ENCODE measurements around the gene IGF1R. TPM values are rescaled to one million over a fixed set of nuclear protein-coding genes. Genes with fewer than 3 reads are reported as not detected.

The IGF1R gene
- total RNA-seq, 1 donor from 2014 or later, result 97.7 TPM

DNA sequence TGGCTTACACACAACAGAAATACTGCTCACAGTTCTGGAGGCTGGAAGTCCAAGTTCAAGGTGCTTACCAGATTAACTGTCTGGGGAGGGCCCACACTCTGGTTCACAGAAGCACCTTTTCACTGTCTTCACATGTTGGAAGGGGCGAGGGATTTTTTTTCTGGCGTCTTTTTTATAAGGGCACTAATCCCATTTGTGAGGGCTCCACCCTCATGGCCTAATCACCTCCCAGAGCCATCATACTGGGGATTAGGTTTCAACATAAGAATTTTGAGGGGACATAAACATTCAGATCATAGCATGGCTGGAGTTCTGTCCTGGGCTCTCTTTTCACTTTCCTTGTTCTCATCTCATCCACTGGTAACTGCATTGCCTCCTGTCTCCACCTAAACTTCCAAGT, 63.5 kb downstream of the IGF1R start:
- TF ChIP-seq POLR2A (IDR thresholded peaks at IDR 0.05) (no peak), POLR2AphosphoS5 (IDR thresholded peaks at IDR 0.05; ENCODE audit: insufficient read depth in 1 of 2, low read depth in 1 of 2) (no peak), CTCF (IDR thresholded peaks at IDR 0.05) (no peak)
- Histone ChIP-seq H3K4me1 (peaks cover 56% of the 10 kb centered on the region), H3K4me3 (no peak overlapping the region), H3K27ac (no peak overlapping the region), H3K9me3 (no peaks in the 10 kb centered on the region), H3K27me3 (no peaks in the 10 kb centered on the region), H3K36me3 (no peaks in the 10 kb centered on the region)
- intact Hi-C loops (cut with DNase I), result loop anchor here (10.0 kb wide), 1 partner anchor 987 kb away; no protein-coding TSS in a partner anchor
- no peak for DNase-seq (ENCODE audit: extremely low spot score in 2 of 2)

- TF ChIP-seq POLR2AphosphoS5 (IDR thresholded peaks at IDR 0.05; ENCODE audit: insufficient read depth in 1 of 2, low read depth in 1 of 2) (no peak), POLR2A (IDR thresholded peaks at IDR 0.05) (no peak), CTCF (IDR thresholded peaks at IDR 0.05) (no peak)
- H3K27ac ChIP-seq, result peak overlapping the region; percentile 40
- intact Hi-C loops (cut with DNase I), result loop anchor here (10.0 kb wide), 1 partner anchor 988 kb away; no protein-coding TSS in a partner anchor
- H3K36me3 ChIP-seq, result no peaks in the 10 kb centered on the region
- no peaks in the 10 kb centered on the region for H3K27me3 ChIP-seq
- peaks cover 64% of the 10 kb centered on the region for H3K4me1 ChIP-seq
- DNase-seq (ENCODE audit: extremely low spot score in 2 of 2), result no peak
- no peaks in the 10 kb centered on the region for H3K9me3 ChIP-seq
- no peak overlapping the region for H3K4me3 ChIP-seq
These were observed 64.7 kb downstream of the IGF1R start for GRCh38 chr15:98712845-98713584.

- Histone ChIP-seq H3K4me3 (no peak overlapping the region), H3K36me3 (no peaks in the 10 kb centered on the region), H3K27me3 (no peaks in the 10 kb centered on the region), H3K9me3 (no peaks in the 10 kb centered on the region), H3K4me1 (peaks cover 64% of the 10 kb centered on the region), H3K27ac (peak overlapping the region; percentile 40)
- intact Hi-C loops (cut with DNase I), result loop anchor here (10.0 kb wide), 1 partner anchor 989 kb away; no protein-coding TSS in a partner anchor
- no peak for DNase-seq (ENCODE audit: extremely low spot score in 2 of 2)
- TF ChIP-seq POLR2AphosphoS5 (IDR thresholded peaks at IDR 0.05; ENCODE audit: insufficient read depth in 1 of 2, low read depth in 1 of 2) (no peak), POLR2A (IDR thresholded peaks at IDR 0.05) (no peak), CTCF (IDR thresholded peaks at IDR 0.05) (no peak)
These were observed 65.3 kb downstream of the IGF1R start for GRCh38 chr15:98713585-98714001.

- intact Hi-C loops (cut with DNase I), result loop anchor here (10.0 kb wide), 1 partner anchor 990 kb away; no protein-coding TSS in a partner anchor
- H3K4me3 ChIP-seq, result no peak overlapping the region
- H3K27ac ChIP-seq, result peak overlapping the region; percentile 40
- TF ChIP-seq CTCF (IDR thresholded peaks at IDR 0.05), result no peak
- TF ChIP-seq POLR2A (IDR thresholded peaks at IDR 0.05), result no peak
- no peak for DNase-seq (ENCODE audit: extremely low spot score in 2 of 2)
- peaks cover 69% of the 10 kb centered on the region for H3K4me1 ChIP-seq
- H3K27me3 ChIP-seq, result no peaks in the 10 kb centered on the region
- no peaks in the 10 kb centered on the region for H3K9me3 ChIP-seq
- no peaks in the 10 kb centered on the region for H3K36me3 ChIP-seq
These were observed 66.6 kb downstream of the IGF1R start for GRCh38 chr15:98714922-98715321.

- Histone ChIP-seq H3K4me3 (no peak overlapping the region), H3K27me3 (no peaks in the 10 kb centered on the region), H3K9me3 (no peaks in the 10 kb centered on the region), H3K27ac (peak overlapping the region; percentile 40), H3K4me1 (peaks cover 74% of the 10 kb centered on the region), H3K36me3 (no peaks in the 10 kb centered on the region)
- TF ChIP-seq CTCF (IDR thresholded peaks at IDR 0.05) (no peak), POLR2AphosphoS5 (IDR thresholded peaks at IDR 0.05; ENCODE audit: insufficient read depth in 1 of 2, low read depth in 1 of 2) (no peak), POLR2A (IDR thresholded peaks at IDR 0.05) (no peak)
- intact Hi-C loops (cut with DNase I), result loop anchor here (10.0 kb wide), 1 partner anchor 991 kb away; no protein-coding TSS in a partner anchor
- DNase-seq (ENCODE audit: extremely low spot score in 2 of 2), result no peak
These were observed 67.1 kb downstream of the IGF1R start for GRCh38 chr15:98715401-98715800.
